GM12873 (cell line): ENCODE data around the gene GVQW3.

Experiments used
- CTCF ChIP-seq: IDR thresholded peaks from 2 replicates; pipeline ENCODE4 v1.5.1; 2012; ENCODE audit warnings: low read depth, mild to moderate bottlenecking, moderate library complexity, low read length, control low read depth; ENCODE audit not compliant: insufficient read depth; ENCODE audit errors: missing control alignments

The GVQW3 gene

GRCh38 chr11:76385903-76386302, 4.8 kb downstream of the GVQW3 start:
- TF ChIP-seq CTCF: no peak

GRCh38 chr11:76388408-76388807, 7.3 kb downstream of the GVQW3 start:
- TF ChIP-seq CTCF: no peak

- no peak for TF ChIP-seq CTCF
Measured at GRCh38 chr11:76391021-76391420, 9.9 kb downstream of the GVQW3 start.

GRCh38 chr11:76391811-76392475, 10.8 kb downstream of the GVQW3 start:
- no peak for TF ChIP-seq CTCF

DNA sequence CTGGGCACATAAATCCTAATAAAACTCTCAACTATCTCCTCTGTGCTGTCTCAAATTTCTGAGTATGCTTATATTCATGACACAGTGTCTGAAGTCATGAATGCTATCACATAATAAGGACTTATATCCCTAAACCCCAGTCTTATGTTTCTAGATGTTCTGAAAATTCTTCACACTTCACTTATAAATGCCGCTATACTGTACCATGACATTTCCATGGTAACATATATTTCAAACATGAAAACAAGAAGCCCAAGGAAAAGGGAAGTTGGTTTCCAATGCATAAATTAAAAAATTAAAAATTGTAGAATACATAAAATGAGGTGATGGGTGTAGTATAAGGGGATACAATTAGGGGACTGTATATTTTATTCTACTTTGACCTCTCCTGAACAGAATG, 11.7 kb downstream of the GVQW3 start:
- no peak for TF ChIP-seq CTCF

GRCh38 chr11:76394411-76394810, 13.3 kb downstream of the GVQW3 start:
- TF ChIP-seq CTCF: no peak

DNA sequence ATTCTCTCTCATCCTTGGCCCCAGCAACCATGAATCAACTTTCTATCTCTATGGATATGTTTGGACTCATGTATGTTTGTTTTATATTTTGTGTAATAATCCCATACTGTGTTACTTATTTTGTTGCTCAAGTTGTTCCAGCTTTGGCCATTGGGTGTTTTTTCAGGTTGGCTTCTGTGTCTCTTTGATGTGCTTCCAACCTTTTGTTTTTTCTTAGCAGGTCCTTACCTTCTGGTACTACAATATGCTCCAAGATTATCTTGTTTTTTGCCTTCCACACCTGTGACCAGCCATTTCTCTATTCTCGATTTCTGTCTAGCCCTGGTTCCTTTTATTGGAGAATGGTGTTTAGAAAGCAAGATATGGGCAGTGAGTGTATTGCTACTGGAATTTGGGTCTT, 14.2 kb downstream of the GVQW3 start:
- TF ChIP-seq CTCF: no peak
